WTC11 (cell line): ENCODE measurements around the gene CTXND2. TPM values are rescaled to one million over a fixed set of nuclear protein-coding genes. Genes with fewer than 3 reads are reported as not detected.
"Not testable (repeated sequence)": the region's sequence is repeated elsewhere in the genome, so short reads cannot be mapped to it uniquely, and the experiment has no call there.

Source experiments
- ATAC-seq: fragments of 200-7000 bp; cut with Tn5 transposase; 2 replicates; pipeline ENCODE4 v1.10.0; 2021; ENCODE audit warnings: mild to moderate bottlenecking, moderate library complexity
- CTCF ChIA-PET: fragments of 300-600 bp; sonication (Branson Sonifier 250); formaldehyde crosslinking; loops from one replicate; lab custom pipeline; 2021; ENCODE audit warnings: antibody characterized with exemption; lab: Charles Lee
- POLR2A ChIA-PET: fragments of 350-600 bp; sonication (Branson Sonifier 250); formaldehyde crosslinking; loops from one replicate; lab custom pipeline; 2021; ENCODE audit warnings: antibody characterized with exemption; lab: Charles Lee
- DNase-seq: peaks from one replicate; pipeline ENCODE4 v3.0.0; 2021; ENCODE audit warnings: low spot score
- H3K27ac Mint-ChIP-seq: 2 replicates; pipeline ENCODE4 v1.8.0; 2021; ENCODE audit warnings: mixed read lengths
- H3K27me3 Mint-ChIP-seq: 2 replicates; pipeline ENCODE4 v1.8.0; 2021; ENCODE audit warnings: low read depth, mild to moderate bottlenecking, moderate library complexity, mixed read lengths
- H3K36me3 Mint-ChIP-seq: 2 replicates; pipeline ENCODE4 v1.8.0; 2021; ENCODE audit warnings: mixed read lengths
- H3K4me1 Mint-ChIP-seq: 2 replicates; pipeline ENCODE4 v1.8.0; 2022; ENCODE audit warnings: mixed read lengths
- H3K4me3 Mint-ChIP-seq: 2 replicates; pipeline ENCODE4 v1.8.0; 2021; ENCODE audit warnings: mild to moderate bottlenecking, moderate library complexity, mixed read lengths
- H3K9me3 Mint-ChIP-seq: 2 replicates; pipeline ENCODE4 v1.8.0; 2021; ENCODE audit warnings: mixed read lengths
- ATF1 ChIP-seq: sonication (generic); formaldehyde crosslinking; IDR thresholded peaks from 2 replicates; pipeline ENCODE4 v1.8.1; 2023; ENCODE audit warnings: mild to moderate bottlenecking, moderate library complexity, missing genetic modification reagents
- FOXJ3 ChIP-seq: sonication (generic); formaldehyde crosslinking; IDR thresholded peaks from 2 replicates; pipeline ENCODE4 v1.9.0; 2021; ENCODE audit warnings: missing genetic modification reagents, mild to moderate bottlenecking, borderline replicate concordance
- GRHL2 ChIP-seq: fragments of 250-450 bp; sonication (Bioruptor Pico); IDR thresholded peaks from 2 replicates; pipeline ENCODE4 v1.8.0; 2022; ENCODE audit warnings: mild to moderate bottlenecking, moderate library complexity; ENCODE audit not compliant: insufficient replicate concordance, severe bottlenecking
- IRF2 ChIP-seq: sonication (generic); formaldehyde crosslinking; IDR thresholded peaks from 2 replicates; pipeline ENCODE4 v1.8.0; 2022; ENCODE audit warnings: low read depth, missing genetic modification reagents, borderline replicate concordance
- JAZF1 ChIP-seq: fragments of 250-450 bp; sonication (Bioruptor Pico); IDR thresholded peaks from 2 replicates; pipeline ENCODE4 v1.9.0; 2021; ENCODE audit warnings: moderate library complexity, mild to moderate bottlenecking, inconsistent platforms
- MXD4 ChIP-seq: fragments of 250-450 bp; sonication (Bioruptor Pico); IDR thresholded peaks from 2 replicates; pipeline ENCODE4 v1.8.0; 2021; ENCODE audit warnings: mild to moderate bottlenecking, moderate library complexity, borderline replicate concordance
- MYBL2 ChIP-seq: sonication (generic); formaldehyde crosslinking; IDR thresholded peaks from 2 replicates; pipeline ENCODE4 v1.8.1; 2023; ENCODE audit warnings: mild to moderate bottlenecking, moderate library complexity, missing genetic modification reagents
- NFE2L1 ChIP-seq: sonication (generic); formaldehyde crosslinking; IDR thresholded peaks from 2 replicates; pipeline ENCODE4 v1.8.1; 2023; ENCODE audit warnings: missing genetic modification reagents
- NFYB ChIP-seq: sonication (generic); formaldehyde crosslinking; conservative IDR thresholded peaks from 2 replicates; pipeline ENCODE4 v1.8.0; 2022; ENCODE audit warnings: low read depth, missing genetic modification reagents
- NR2C2 ChIP-seq: sonication (generic); formaldehyde crosslinking; IDR thresholded peaks from 2 replicates; pipeline ENCODE4 v1.8.0; 2022; ENCODE audit warnings: mild to moderate bottlenecking, missing genetic modification reagents
- SP1 ChIP-seq: sonication (generic); formaldehyde crosslinking; conservative IDR thresholded peaks from 2 replicates; pipeline ENCODE4 v1.8.1; 2022; ENCODE audit warnings: missing genetic modification reagents
- ZBTB21 ChIP-seq: sonication (generic); formaldehyde crosslinking; IDR thresholded peaks from 2 replicates; pipeline ENCODE4 v1.8.1; 2023; ENCODE audit warnings: mild to moderate bottlenecking, missing genetic modification reagents, borderline replicate concordance
- total RNA-seq: library from RNA; stranded (reverse); gene quantifications from 3 replicates; pipeline ENCODE4 v1.2.3, GENCODE V29; 2021
- TF ChIP-seq, protein P1 (sequence below): sonication (generic); formaldehyde crosslinking; IDR thresholded peaks from 2 replicates; pipeline ENCODE4 v1.8.1; 2022; ENCODE audit warnings: low read depth, missing genetic modification reagents, borderline replicate concordance
- TF ChIP-seq, protein P2 (sequence below): sonication (generic); formaldehyde crosslinking; IDR thresholded peaks from 2 replicates; pipeline ENCODE4 v1.8.1; 2022; ENCODE audit warnings: low read depth, mild to moderate bottlenecking, moderate library complexity, missing genetic modification reagents, borderline replicate concordance
- TF ChIP-seq, protein P3 (sequence below): fragments of 250-450 bp; sonication (Bioruptor Pico); IDR thresholded peaks from 2 replicates; pipeline ENCODE4 v1.9.0; 2021; ENCODE audit warnings: moderate library complexity, mild to moderate bottlenecking, inconsistent platforms, borderline replicate concordance
- TF ChIP-seq, protein P4 (sequence below): sonication (generic); formaldehyde crosslinking; IDR thresholded peaks from 2 replicates; pipeline ENCODE4 v1.8.0; 2022; ENCODE audit warnings: mild to moderate bottlenecking, missing genetic modification reagents
- TF ChIP-seq, protein P5 (sequence below): sonication (generic); formaldehyde crosslinking; IDR thresholded peaks from 2 replicates; pipeline ENCODE4 v1.8.1; 2023; ENCODE audit warnings: mild to moderate bottlenecking, missing genetic modification reagents, moderate library complexity
- TF ChIP-seq, protein P6 (sequence below): fragments of 250-450 bp; sonication (Bioruptor Pico); IDR thresholded peaks from 2 replicates; pipeline ENCODE4 v2.1.2; 2022; ENCODE audit warnings: mild to moderate bottlenecking, moderate library complexity
- TF ChIP-seq, protein P7 (sequence below): sonication (generic); formaldehyde crosslinking; IDR thresholded peaks from 2 replicates; pipeline ENCODE4 v1.8.0; 2022; ENCODE audit warnings: mild to moderate bottlenecking, missing genetic modification reagents
- TF ChIP-seq, protein P8 (sequence below): fragments of 250-450 bp; sonication (Bioruptor Pico); IDR thresholded peaks from 2 replicates; pipeline ENCODE4 v1.8.0; 2021; ENCODE audit warnings: mild to moderate bottlenecking

CTXND2 gene
- total RNA-seq, 1 experiment from 2014 or later, result not detected

DNA sequence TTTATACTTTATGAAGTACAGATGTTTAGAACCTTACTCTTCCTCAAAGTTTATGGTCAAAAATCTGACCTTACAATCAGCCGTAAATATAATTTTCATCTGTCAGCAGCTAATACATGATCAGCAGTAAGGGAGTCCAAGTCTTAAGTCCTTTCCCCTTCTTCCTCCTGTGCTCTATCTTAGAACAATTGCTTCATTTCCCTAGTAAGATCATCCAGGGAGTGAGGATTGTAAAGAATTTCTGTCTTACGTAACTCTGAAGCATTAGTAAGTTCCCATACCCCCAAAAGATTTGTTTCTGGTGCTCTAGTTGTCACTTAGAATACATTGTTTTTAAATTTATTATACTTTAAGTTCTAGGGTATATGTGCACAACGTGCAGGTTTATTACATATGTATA lies 41.4 kb downstream of the CTXND2 start (continued):
- no peak for TF ChIP-seq FOXJ3 (CRISPR knock-in tag)
- TF ChIP-seq NFYB (CRISPR knock-in tag), result no peak
- no peak for TF ChIP-seq NR2C2
- no peak for TF ChIP-seq ZBTB21 (CRISPR knock-in tag)
- TF ChIP-seq, protein P1, sequence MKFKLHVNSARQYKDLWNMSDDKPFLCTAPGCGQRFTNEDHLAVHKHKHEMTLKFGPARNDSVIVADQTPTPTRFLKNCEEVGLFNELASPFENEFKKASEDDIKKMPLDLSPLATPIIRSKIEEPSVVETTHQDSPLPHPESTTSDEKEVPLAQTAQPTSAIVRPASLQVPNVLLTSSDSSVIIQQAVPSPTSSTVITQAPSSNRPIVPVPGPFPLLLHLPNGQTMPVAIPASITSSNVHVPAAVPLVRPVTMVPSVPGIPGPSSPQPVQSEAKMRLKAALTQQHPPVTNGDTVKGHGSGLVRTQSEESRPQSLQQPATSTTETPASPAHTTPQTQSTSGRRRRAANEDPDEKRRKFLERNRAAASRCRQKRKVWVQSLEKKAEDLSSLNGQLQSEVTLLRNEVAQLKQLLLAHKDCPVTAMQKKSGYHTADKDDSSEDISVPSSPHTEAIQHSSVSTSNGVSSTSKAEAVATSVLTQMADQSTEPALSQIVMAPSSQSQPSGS (CRISPR knock-in tag), result no peak
- TF ChIP-seq, all 79 proteins: peak for 0

DNA sequence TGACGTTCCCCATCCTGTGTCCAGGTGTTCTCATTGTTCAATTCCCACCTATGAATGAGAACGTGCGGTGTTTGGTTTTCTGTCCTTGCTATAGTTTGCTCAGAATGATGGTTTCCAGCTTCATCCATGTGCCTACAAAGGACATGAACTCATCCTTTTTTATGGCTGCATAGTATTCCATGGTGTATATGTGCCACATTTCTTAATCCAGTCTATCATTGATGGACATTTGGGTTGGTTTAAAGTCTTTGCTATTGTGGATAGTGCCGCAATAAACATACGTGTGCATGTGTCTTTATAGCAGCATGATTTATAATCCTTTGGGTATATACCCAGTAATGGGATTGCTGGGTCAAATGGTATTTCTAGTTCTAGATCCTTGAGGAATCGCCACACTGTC lies 41.8 kb downstream of the CTXND2 start:
- H3K4me3 Mint-ChIP-seq, DNase-seq, H3K27me3 Mint-ChIP-seq, POLR2A ChIA-PET, CTCF ChIA-PET, ATAC-seq, H3K4me1 Mint-ChIP-seq, H3K27ac Mint-ChIP-seq: not testable (repeated sequence)
- Mint-ChIP-seq H3K9me3 (peaks cover 11% of the 10 kb centered on the region), H3K36me3 (peaks cover 55% of the 10 kb centered on the region)

DNA sequence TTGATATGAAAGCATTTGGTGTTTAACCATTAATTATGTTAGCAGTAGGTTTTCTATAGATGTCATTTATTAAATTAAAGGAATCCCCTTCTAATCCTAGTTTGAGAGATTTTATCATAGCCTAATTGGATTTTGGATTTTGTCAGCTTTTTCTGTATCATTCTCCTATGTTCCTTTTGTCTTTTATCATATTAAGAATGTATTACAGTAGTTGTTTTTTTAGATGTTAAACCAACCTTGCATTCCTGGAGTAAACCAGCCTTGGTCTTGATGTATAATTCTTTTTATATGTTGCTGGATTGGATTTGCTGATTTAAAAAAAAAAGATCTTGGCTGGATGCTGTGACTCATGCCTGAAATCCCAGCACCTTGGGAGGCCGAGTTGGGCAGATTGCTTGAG lies 44.8 kb downstream of the CTXND2 start:
- CTCF ChIA-PET, result interaction anchor here (0.7 kb wide), 2 partner anchors 168 to 690 kb away, joined by 4 read pairs; no protein-coding TSS in a partner anchor
- Mint-ChIP-seq H3K36me3 (peaks cover 73% of the 10 kb centered on the region), H3K27me3 (no peaks in the 10 kb centered on the region), H3K4me3 (no peak overlapping the region), H3K4me1 (no peaks in the 10 kb centered on the region), H3K27ac (no peak overlapping the region), H3K9me3 (peaks cover 11% of the 10 kb centered on the region)
- no peak for ATAC-seq
- no peak for TF ChIP-seq JAZF1 (CRISPR knock-in tag)
- TF ChIP-seq NFE2L1 (CRISPR knock-in tag), result no peak
- TF ChIP-seq, protein P2, sequence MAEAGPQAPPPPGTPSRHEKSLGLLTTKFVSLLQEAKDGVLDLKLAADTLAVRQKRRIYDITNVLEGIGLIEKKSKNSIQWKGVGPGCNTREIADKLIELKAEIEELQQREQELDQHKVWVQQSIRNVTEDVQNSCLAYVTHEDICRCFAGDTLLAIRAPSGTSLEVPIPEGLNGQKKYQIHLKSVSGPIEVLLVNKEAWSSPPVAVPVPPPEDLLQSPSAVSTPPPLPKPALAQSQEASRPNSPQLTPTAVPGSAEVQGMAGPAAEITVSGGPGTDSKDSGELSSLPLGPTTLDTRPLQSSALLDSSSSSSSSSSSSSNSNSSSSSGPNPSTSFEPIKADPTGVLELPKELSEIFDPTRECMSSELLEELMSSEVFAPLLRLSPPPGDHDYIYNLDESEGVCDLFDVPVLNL (CRISPR knock-in tag), result no peak
- TF ChIP-seq, protein P3, sequence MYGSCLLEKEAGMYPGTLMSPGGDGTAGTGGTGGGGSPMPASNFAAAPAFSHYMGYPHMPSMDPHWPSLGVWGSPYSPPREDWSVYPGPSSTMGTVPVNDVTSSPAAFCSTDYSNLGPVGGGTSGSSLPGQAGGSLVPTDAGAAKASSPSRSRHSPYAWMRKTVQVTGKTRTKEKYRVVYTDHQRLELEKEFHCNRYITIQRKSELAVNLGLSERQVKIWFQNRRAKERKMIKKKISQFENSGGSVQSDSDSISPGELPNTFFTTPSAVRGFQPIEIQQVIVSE (CRISPR knock-in tag), result no peak
- TF ChIP-seq GRHL2 (CRISPR knock-in tag), result no peak
- no peak for TF ChIP-seq MYBL2
- TF ChIP-seq, protein P4, sequence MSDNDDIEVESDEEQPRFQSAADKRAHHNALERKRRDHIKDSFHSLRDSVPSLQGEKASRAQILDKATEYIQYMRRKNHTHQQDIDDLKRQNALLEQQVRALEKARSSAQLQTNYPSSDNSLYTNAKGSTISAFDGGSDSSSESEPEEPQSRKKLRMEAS (CRISPR knock-in tag), result no peak
- TF ChIP-seq ATF1 (CRISPR knock-in tag), result no peak
- no peak for TF ChIP-seq MXD4 (CRISPR knock-in tag)
- TF ChIP-seq, protein P5, sequence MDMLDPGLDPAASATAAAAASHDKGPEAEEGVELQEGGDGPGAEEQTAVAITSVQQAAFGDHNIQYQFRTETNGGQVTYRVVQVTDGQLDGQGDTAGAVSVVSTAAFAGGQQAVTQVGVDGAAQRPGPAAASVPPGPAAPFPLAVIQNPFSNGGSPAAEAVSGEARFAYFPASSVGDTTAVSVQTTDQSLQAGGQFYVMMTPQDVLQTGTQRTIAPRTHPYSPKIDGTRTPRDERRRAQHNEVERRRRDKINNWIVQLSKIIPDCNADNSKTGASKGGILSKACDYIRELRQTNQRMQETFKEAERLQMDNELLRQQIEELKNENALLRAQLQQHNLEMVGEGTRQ (CRISPR knock-in tag), result no peak
- TF ChIP-seq, protein P6, sequence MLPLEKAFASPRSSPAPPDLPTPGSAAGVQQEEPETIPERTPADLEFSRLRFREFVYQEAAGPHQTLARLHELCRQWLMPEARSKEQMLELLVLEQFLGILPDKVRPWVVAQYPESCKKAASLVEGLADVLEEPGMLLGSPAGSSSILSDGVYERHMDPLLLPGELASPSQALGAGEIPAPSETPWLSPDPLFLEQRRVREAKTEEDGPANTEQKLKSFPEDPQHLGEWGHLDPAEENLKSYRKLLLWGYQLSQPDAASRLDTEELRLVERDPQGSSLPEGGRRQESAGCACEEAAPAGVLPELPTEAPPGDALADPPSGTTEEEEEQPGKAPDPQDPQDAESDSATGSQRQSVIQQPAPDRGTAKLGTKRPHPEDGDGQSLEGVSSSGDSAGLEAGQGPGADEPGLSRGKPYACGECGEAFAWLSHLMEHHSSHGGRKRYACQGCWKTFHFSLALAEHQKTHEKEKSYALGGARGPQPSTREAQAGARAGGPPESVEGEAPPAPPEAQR (CRISPR knock-in tag), result no peak
- TF ChIP-seq SP1 (CRISPR knock-in tag), result no peak
- TF ChIP-seq, protein P7, sequence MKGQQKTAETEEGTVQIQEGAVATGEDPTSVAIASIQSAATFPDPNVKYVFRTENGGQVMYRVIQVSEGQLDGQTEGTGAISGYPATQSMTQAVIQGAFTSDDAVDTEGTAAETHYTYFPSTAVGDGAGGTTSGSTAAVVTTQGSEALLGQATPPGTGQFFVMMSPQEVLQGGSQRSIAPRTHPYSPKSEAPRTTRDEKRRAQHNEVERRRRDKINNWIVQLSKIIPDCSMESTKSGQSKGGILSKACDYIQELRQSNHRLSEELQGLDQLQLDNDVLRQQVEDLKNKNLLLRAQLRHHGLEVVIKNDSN, result no peak
- TF ChIP-seq, protein P8, sequence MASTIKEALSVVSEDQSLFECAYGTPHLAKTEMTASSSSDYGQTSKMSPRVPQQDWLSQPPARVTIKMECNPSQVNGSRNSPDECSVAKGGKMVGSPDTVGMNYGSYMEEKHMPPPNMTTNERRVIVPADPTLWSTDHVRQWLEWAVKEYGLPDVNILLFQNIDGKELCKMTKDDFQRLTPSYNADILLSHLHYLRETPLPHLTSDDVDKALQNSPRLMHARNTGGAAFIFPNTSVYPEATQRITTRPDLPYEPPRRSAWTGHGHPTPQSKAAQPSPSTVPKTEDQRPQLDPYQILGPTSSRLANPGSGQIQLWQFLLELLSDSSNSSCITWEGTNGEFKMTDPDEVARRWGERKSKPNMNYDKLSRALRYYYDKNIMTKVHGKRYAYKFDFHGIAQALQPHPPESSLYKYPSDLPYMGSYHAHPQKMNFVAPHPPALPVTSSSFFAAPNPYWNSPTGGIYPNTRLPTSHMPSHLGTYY (CRISPR knock-in tag), result no peak
- TF ChIP-seq IRF2 (CRISPR knock-in tag), result no peak
- no peak for DNase-seq
- POLR2A ChIA-PET, result no interaction called here
